Body of pancreas (tissue), 4 donors: ENCODE measurements around the gene FCRLB.

Experiments
- POLR2A ChIP-seq, 3 donors: fragments of 450-650 bp; IDR thresholded peaks; one replicate each; pipeline ENCODE4 v1.6.1; 2016; ENCODE audit warnings: antibody characterized with exemption in 3 of 3, mild to moderate bottlenecking in 2 of 3
- TF ChIP-seq, protein P1 (sequence below), 7 experiments: fragments of 450-650 bp in 4 of 7; fragments of 200-600 bp in 3 of 7; sonication (generic) in 3 of 7; IDR thresholded peaks; one replicate each; pipeline ENCODE4 v1.5.1; 2016 to 2019; ENCODE audit warnings: antibody characterized with exemption in 7 of 7

DNA sequence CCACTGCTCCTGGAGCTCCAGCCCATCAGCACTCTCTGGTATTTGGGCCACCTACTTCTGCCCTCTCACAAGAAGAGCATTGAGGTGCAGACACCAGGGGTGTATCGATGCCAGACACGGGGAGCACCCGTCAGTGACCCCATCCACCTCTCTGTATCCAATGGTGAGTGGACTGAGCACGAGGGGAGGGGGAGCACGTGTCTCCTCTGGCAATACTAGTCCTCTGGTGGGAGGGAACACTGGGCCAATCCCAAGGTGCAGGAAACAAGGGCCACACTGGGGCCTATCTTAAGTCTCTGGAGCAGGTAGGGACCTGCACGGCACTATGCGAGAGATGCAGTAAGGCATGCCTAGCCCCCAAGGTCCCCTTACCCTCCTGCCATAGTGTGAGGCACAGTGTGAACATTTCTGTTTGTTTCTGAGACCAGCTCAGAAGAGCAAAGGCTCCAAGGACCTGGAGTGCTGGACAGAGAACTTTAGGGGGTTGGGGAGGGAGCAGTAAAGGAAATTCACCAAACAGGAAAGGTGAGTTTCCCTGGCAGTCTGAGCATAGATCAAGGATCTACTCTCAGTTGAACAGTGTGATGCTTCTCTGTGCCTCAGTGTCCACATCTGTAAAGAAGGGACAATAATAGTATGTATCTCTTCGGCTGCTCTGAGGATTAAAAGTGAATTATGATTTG is 2.3 kb downstream of the FCRLB start:
- TF ChIP-seq, protein P1, sequence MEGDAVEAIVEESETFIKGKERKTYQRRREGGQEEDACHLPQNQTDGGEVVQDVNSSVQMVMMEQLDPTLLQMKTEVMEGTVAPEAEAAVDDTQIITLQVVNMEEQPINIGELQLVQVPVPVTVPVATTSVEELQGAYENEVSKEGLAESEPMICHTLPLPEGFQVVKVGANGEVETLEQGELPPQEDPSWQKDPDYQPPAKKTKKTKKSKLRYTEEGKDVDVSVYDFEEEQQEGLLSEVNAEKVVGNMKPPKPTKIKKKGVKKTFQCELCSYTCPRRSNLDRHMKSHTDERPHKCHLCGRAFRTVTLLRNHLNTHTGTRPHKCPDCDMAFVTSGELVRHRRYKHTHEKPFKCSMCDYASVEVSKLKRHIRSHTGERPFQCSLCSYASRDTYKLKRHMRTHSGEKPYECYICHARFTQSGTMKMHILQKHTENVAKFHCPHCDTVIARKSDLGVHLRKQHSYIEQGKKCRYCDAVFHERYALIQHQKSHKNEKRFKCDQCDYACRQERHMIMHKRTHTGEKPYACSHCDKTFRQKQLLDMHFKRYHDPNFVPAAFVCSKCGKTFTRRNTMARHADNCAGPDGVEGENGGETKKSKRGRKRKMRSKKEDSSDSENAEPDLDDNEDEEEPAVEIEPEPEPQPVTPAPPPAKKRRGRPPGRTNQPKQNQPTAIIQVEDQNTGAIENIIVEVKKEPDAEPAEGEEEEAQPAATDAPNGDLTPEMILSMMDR (IDR thresholded peaks at IDR 0.05), result no peak
- TF ChIP-seq POLR2A (IDR thresholded peaks at IDR 0.05), result no peak
